IMR-90 (cell line): ENCODE measurements around the gene NPIPB4.
"Not testable (repeated sequence)": the region's sequence is repeated elsewhere in the genome, so short reads cannot be mapped to it uniquely, and the experiment has no call there.

Experiments
- BHLHE40 ChIP-seq: fragments of 150-350 bp; IDR thresholded peaks from 2 replicates; pipeline ENCODE4 v1.6.1; 2016; ENCODE audit warnings: mild to moderate bottlenecking, low read depth, low read length
- CTCF ChIP-seq: conservative IDR thresholded peaks from 2 replicates; pipeline ENCODE4 v1.5.1; 2012; ENCODE audit warnings: mild to moderate bottlenecking, low read depth, low read length, improper control_type of control experiment
- MAFK ChIP-seq: IDR thresholded peaks from 2 replicates; pipeline ENCODE4 v1.6.1; 2012; ENCODE audit warnings: low read depth, low read length, improper control_type of control experiment
- NFE2L2 ChIP-seq: fragments of 150-350 bp; IDR thresholded peaks from 2 replicates; pipeline ENCODE4 v1.6.1; 2016; ENCODE audit warnings: low read depth, mild to moderate bottlenecking, low read length
- RAD21 ChIP-seq: IDR thresholded peaks from 2 replicates; pipeline ENCODE4 v1.6.1; 2012; ENCODE audit warnings: low read length, improper control_type of control experiment
- TF ChIP-seq, protein P1 (sequence below): fragments of 150-350 bp; IDR thresholded peaks from 2 replicates; pipeline ENCODE4 v1.6.1; 2016; ENCODE audit warnings: low read depth, mild to moderate bottlenecking, low read length, moderate library complexity, borderline replicate concordance
- TF ChIP-seq, protein P2 (sequence below): fragments of 150-350 bp; IDR thresholded peaks from 2 replicates; pipeline ENCODE4 v1.6.1; 2017; ENCODE audit warnings: mild to moderate bottlenecking, antibody characterized with exemption, low read length, low read depth

DNA sequence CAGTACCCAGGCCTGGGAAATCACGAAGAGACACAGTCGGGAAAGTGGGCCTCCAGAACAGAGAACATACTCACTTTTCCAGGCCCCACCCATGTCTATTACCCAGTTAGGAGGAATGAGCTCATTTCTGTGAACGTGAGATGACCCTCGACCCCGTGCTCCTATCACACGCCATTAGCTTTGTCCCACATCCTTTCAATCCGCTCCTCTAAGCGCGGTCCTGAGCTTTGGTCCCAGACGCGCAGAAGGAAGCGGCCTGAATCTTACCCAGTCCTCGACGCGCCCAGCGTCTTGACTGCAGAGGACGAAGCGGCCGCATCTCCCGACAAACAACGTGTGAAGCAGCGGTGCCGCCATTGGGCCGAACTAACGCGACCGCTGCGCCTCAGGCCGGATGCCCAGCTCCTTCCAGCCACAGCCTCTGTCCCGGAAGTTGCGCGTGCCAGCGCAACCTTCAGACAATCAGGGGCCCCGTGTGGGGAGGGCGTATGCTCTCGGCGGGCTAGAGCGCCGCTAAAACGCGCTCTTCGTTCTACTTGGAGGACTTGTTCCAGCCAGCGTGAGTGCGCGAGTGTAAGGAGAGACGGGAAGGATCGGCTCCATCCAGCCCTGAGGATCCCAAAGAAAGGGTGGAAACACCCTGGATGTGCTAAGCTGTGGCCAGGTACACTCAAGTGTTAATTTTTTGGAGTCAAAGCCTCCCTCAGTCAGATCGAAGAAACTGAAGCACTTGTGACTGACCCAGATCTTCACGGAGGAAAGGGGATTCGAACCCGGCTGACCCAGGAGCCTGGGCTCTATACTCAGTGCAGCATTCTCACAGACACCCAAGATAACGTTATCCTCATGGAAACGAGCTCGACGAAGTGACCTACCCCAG lies 37.3 kb downstream of the NPIPB4 start:
- TF ChIP-seq MAFK, RAD21, CTCF, NFE2L2: not testable (repeated sequence)
- TF ChIP-seq BHLHE40: 0 out of 2 replicates have a peak, but pooled peaks have one; percentile 26
- TF ChIP-seq, protein P1, sequence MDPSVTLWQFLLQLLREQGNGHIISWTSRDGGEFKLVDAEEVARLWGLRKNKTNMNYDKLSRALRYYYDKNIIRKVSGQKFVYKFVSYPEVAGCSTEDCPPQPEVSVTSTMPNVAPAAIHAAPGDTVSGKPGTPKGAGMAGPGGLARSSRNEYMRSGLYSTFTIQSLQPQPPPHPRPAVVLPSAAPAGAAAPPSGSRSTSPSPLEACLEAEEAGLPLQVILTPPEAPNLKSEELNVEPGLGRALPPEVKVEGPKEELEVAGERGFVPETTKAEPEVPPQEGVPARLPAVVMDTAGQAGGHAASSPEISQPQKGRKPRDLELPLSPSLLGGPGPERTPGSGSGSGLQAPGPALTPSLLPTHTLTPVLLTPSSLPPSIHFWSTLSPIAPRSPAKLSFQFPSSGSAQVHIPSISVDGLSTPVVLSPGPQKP: not testable (repeated sequence)
- TF ChIP-seq, protein P2, sequence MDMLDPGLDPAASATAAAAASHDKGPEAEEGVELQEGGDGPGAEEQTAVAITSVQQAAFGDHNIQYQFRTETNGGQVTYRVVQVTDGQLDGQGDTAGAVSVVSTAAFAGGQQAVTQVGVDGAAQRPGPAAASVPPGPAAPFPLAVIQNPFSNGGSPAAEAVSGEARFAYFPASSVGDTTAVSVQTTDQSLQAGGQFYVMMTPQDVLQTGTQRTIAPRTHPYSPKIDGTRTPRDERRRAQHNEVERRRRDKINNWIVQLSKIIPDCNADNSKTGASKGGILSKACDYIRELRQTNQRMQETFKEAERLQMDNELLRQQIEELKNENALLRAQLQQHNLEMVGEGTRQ: not testable (repeated sequence)
